Measurements from ENCODE around the gene LTBP2.

Gene LTBP2

GRCh38 chr14:74503938-74504335, 108.1 kb downstream of the LTBP2 start:
- no peak for DNase-seq (ENCODE audit: low read depth)
- TF ChIP-seq CTCF (conservative IDR thresholded peaks at IDR 0.05; ENCODE audit: low read depth, low read length), result no peak
- H3K4me3 ChIP-seq (ENCODE audit: low read length), result no peak overlapping the region

GRCh38 chr14:74503291-74503937, 108.6 kb downstream of the LTBP2 start:
- DNase-seq (ENCODE audit: low read depth), result no peak
- no peak for TF ChIP-seq CTCF (conservative IDR thresholded peaks at IDR 0.05; ENCODE audit: low read depth, low read length)
- no peak overlapping the region for H3K4me3 ChIP-seq (ENCODE audit: low read length)

GRCh38 chr14:74502236-74503019, 109.6 kb downstream of the LTBP2 start:
- no peak overlapping the region for H3K4me3 ChIP-seq (ENCODE audit: low read length)
- peak; percentile 73 for TF ChIP-seq CTCF (conservative IDR thresholded peaks at IDR 0.05; ENCODE audit: low read depth, low read length)
- DNase-seq (ENCODE audit: low read depth), result no peak

GRCh38 chr14:74501691-74502090, 110.3 kb downstream of the LTBP2 start:
- TF ChIP-seq CTCF (conservative IDR thresholded peaks at IDR 0.05; ENCODE audit: low read depth, low read length), result no peak
- no peak overlapping the region for H3K4me3 ChIP-seq (ENCODE audit: low read length)
- no peak for DNase-seq (ENCODE audit: low read depth)

GRCh38 chr14:74501135-74501614, 110.9 kb downstream of the LTBP2 start:
- no peak for DNase-seq (ENCODE audit: low read depth)
- no peak overlapping the region for H3K4me3 ChIP-seq (ENCODE audit: low read length)
- TF ChIP-seq CTCF (conservative IDR thresholded peaks at IDR 0.05; ENCODE audit: low read depth, low read length), result peak; percentile 93

- no peak for TF ChIP-seq CTCF (conservative IDR thresholded peaks at IDR 0.05; ENCODE audit: low read depth, low read length)
- no peak for DNase-seq (ENCODE audit: low read depth)
- no peak overlapping the region for H3K4me3 ChIP-seq (ENCODE audit: low read length)
Observed at GRCh38 chr14:74500417-74501134, 111.5 kb downstream of the LTBP2 start.
